ENCODE data around the gene BCL11A. TPM values are rescaled to one million over a fixed set of nuclear protein-coding genes. Genes with fewer than 3 reads are reported as not detected.

BCL11A gene
- total RNA-seq, 2 experiments from 2014 or later: 2.3 to 3.3 TPM

DNA sequence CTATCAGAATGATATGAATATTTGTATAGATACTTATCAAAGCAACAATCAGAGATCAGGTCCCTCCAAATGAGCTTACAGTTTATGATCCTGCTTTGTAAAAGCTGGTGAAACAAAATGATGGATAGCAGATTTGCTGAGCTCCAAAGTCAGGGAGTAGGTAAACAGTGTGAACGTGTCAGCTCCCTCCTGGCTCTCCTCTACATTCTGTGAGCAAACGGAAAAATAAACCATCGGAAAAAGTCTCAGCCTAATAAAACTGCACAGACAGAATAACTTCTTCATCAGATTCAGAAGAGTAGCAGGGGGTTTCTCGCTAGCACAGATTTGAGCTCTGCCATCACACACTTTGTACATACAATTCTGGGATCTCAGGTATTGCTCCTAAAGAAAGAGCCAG lies 51.3 kb downstream of the BCL11A start:
- H3K4me3 Mint-ChIP-seq: no peak overlapping the region
- Histone ChIP-seq H3K36me3 (ENCODE audit: insufficient read depth, low read length) (no peaks in the 10 kb centered on the region), H3K4me3 (ENCODE audit: low read length) (no peak overlapping the region), H3K27ac (ENCODE audit: low read depth in 1 of 2, low read length in 2 of 2) (no peak overlapping the region), H3K27me3 (ENCODE audit: control insufficient read depth in 1 of 2, insufficient read depth in 2 of 2, low read length in 2 of 2) (no peaks in the 10 kb centered on the region), H3K9me3 (ENCODE audit: control insufficient read depth in 1 of 2, insufficient read depth in 1 of 2, low read length in 2 of 2) (no peaks in the 10 kb centered on the region), H3K4me1 (ENCODE audit: insufficient read depth, low read length) (no peaks in the 10 kb centered on the region)
- no peaks in the 10 kb centered on the region for H3K36me3 Mint-ChIP-seq (ENCODE audit: low read depth)
- H3K27me3 Mint-ChIP-seq: peaks cover 6% of the 10 kb centered on the region
- ChIA-PET POLR2A (no interaction called here), CTCF (no interaction called here)
- TF ChIP-seq, protein P1, sequence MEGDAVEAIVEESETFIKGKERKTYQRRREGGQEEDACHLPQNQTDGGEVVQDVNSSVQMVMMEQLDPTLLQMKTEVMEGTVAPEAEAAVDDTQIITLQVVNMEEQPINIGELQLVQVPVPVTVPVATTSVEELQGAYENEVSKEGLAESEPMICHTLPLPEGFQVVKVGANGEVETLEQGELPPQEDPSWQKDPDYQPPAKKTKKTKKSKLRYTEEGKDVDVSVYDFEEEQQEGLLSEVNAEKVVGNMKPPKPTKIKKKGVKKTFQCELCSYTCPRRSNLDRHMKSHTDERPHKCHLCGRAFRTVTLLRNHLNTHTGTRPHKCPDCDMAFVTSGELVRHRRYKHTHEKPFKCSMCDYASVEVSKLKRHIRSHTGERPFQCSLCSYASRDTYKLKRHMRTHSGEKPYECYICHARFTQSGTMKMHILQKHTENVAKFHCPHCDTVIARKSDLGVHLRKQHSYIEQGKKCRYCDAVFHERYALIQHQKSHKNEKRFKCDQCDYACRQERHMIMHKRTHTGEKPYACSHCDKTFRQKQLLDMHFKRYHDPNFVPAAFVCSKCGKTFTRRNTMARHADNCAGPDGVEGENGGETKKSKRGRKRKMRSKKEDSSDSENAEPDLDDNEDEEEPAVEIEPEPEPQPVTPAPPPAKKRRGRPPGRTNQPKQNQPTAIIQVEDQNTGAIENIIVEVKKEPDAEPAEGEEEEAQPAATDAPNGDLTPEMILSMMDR (IDR thresholded peaks at IDR 0.05): no peak
- DNase-seq (no peak), ATAC-seq (ENCODE audit: poor library complexity) (no peak)
- no peaks in the 10 kb centered on the region for H3K4me1 Mint-ChIP-seq (ENCODE audit: low read depth)
- H3K9me3 Mint-ChIP-seq: no peaks in the 10 kb centered on the region
- intact Hi-C loops (cut with DNase I, micrococcal nuclease): no loop called here
- H3K27ac Mint-ChIP-seq: no peak overlapping the region

DNA sequence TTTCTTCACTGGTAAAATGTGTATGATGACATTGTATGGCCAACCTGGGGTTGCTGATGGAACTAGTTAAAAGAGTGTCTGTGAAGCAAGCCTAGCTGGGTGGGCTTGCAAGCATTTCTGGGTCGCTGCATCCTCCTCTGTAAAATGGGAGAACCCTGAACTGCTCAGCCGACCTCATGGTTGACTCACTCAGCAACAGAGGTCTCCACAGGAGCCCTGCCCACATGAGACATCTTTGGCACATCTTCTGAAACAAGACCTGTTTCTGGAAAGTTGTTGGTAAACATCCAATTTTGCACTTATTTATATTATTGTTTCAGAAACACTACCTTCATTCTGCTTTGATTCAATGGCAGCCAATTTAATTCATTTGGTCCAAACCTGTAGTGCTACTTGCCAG lies 52.6 kb downstream of the BCL11A start:
- Mint-ChIP-seq H3K36me3 (ENCODE audit: low read depth) (no peaks in the 10 kb centered on the region), H3K27ac (no peak overlapping the region), H3K4me1 (ENCODE audit: low read depth) (no peaks in the 10 kb centered on the region), H3K4me3 (no peak overlapping the region), H3K27me3 (peaks cover 6% of the 10 kb centered on the region), H3K9me3 (no peaks in the 10 kb centered on the region)
- no peak overlapping the region for H3K4me3 ChIP-seq (ENCODE audit: low read length)
- H3K27ac ChIP-seq (ENCODE audit: low read depth in 1 of 2, low read length in 2 of 2): no peak overlapping the region
- no peaks in the 10 kb centered on the region for H3K36me3 ChIP-seq (ENCODE audit: insufficient read depth, low read length)
- no peaks in the 10 kb centered on the region for H3K4me1 ChIP-seq (ENCODE audit: insufficient read depth, low read length)
- TF ChIP-seq, protein P1 (IDR thresholded peaks at IDR 0.05): no peak
- no peaks in the 10 kb centered on the region for H3K27me3 ChIP-seq (ENCODE audit: control insufficient read depth in 1 of 2, insufficient read depth in 2 of 2, low read length in 2 of 2)
- DNase-seq (no peak), ATAC-seq (ENCODE audit: poor library complexity) (no peak)
- ChIA-PET CTCF (no interaction called here), POLR2A (no interaction called here)
- H3K9me3 ChIP-seq (ENCODE audit: control insufficient read depth in 1 of 2, insufficient read depth in 1 of 2, low read length in 2 of 2): no peaks in the 10 kb centered on the region
- intact Hi-C loops (cut with DNase I, micrococcal nuclease): no loop called here

DNA sequence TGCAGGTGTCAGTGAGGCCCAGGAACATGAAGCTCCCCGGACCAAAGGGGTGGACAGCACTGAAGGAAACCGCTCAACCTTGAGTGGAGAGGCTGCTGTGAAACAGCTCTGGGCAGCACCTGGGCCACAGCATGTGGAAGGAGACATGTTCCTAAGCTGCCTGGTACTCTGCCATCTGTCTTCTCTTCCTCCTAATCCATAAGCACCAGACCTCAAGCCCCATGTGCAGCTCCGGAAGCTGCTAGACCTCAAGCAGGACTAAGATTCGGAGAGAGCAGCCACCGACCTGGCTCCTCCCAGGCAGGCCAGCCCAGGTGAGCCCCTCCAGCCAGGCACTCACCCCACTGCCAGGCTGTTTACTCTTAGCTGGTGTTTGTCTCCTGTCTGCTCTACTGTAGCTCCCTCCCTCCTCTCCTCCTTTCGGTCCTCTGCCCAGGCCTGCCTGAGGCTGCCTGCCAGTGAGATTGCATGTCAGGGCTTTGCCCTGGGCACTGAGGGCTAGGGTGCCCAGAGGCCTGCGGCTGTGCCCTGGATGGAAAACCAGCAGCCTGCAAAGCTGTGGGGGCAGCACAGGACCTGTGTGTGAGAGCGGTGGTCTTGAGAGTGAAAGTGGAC lies 53.7 kb downstream of the BCL11A start:
- H3K27ac ChIP-seq (ENCODE audit: low read depth in 1 of 2, low read length in 2 of 2): no peak overlapping the region

More for the DNA sequence above, 53.7 kb downstream of the BCL11A start:
- Histone ChIP-seq H3K4me1 (ENCODE audit: insufficient read depth, low read length) (no peaks in the 10 kb centered on the region), H3K9me3 (ENCODE audit: control insufficient read depth in 1 of 2, insufficient read depth in 1 of 2, low read length in 2 of 2) (no peaks in the 10 kb centered on the region), H3K36me3 (ENCODE audit: insufficient read depth, low read length) (no peaks in the 10 kb centered on the region), H3K27me3 (ENCODE audit: control insufficient read depth in 1 of 2, insufficient read depth in 2 of 2, low read length in 2 of 2) (no peaks in the 10 kb centered on the region), H3K4me3 (ENCODE audit: low read length) (no peak overlapping the region)
- Mint-ChIP-seq H3K27me3 (peaks cover 6% of the 10 kb centered on the region), H3K4me3 (no peak overlapping the region), H3K36me3 (ENCODE audit: low read depth) (no peaks in the 10 kb centered on the region), H3K4me1 (ENCODE audit: low read depth) (no peaks in the 10 kb centered on the region), H3K27ac (no peak overlapping the region), H3K9me3 (no peaks in the 10 kb centered on the region)
- ChIA-PET CTCF (no interaction called here), POLR2A (no interaction called here)
- intact Hi-C loops (cut with DNase I, micrococcal nuclease): no loop called here
- TF ChIP-seq, protein P1 (IDR thresholded peaks at IDR 0.05): no peak
- ATAC-seq (ENCODE audit: poor library complexity): no peak
- DNase-seq: no peak

Measured in CD4-positive, alpha-beta T cell (primary cell).